Neural cell (in vitro differentiated cells): ENCODE measurements around the gene AKIRIN2. TPM values are rescaled to one million over a fixed set of nuclear protein-coding genes. Genes with fewer than 3 reads are reported as not detected.

Experiments
- H2AFZ ChIP-seq: fragments of 200-600, 300-800 bp; sonication (generic), shearing (Covaris generic); 2 replicates; pipeline ENCODE4 v1.6.0; 2014; ENCODE audit warnings: low read depth, mild to moderate bottlenecking, antibody characterized with exemption, low read length, moderate library complexity
- H3F3A ChIP-seq: fragments of 200-600 bp; shearing (Covaris generic); 2 replicates; pipeline ENCODE4 v1.6.1; 2016; ENCODE audit warnings: mild to moderate bottlenecking, moderate library complexity, mixed read lengths, antibody characterized with exemption, low read length; ENCODE audit not compliant: insufficient read depth, poor library complexity, severe bottlenecking
- H3K27ac ChIP-seq: fragments of 200-600, 300-800 bp; sonication (generic), shearing (Covaris generic); 2 replicates; pipeline ENCODE4 v1.5.1; 2014; ENCODE audit warnings: mild to moderate bottlenecking, low read length, moderate library complexity
- H3K27me3 ChIP-seq: fragments of 300-800, 200-600 bp; sonication (generic), shearing (Covaris generic); 2 replicates; pipeline ENCODE4 v1.6.0; 2014; ENCODE audit warnings: mild to moderate bottlenecking, low read depth, low read length, moderate library complexity; ENCODE audit not compliant: insufficient read depth
- H3K36me3 ChIP-seq: fragments of 300-800, 200-600 bp; sonication (generic), shearing (Covaris generic); 2 replicates; pipeline ENCODE4 v1.5.1; 2014; ENCODE audit warnings: mild to moderate bottlenecking, antibody characterized with exemption, low read length, moderate library complexity; ENCODE audit not compliant: insufficient read depth
- H3K4me2 ChIP-seq: fragments of 300-800, 200-600 bp; sonication (generic), shearing (Covaris generic); 2 replicates; pipeline ENCODE4 v1.6.0; 2014; ENCODE audit warnings: mild to moderate bottlenecking, low read length
- H3K4me3 ChIP-seq: fragments of 300-800, 200-600 bp; sonication (generic), shearing (Covaris generic); 2 replicates; pipeline ENCODE4 v1.5.1; 2014; ENCODE audit warnings: mild to moderate bottlenecking, low read length, moderate library complexity
- H3K79me2 ChIP-seq: fragments of 200-600 bp; shearing (Covaris generic); replicated peaks from 2 replicates; pipeline ENCODE4 v1.6.0; 2014; ENCODE audit warnings: mild to moderate bottlenecking, low read length, moderate library complexity; ENCODE audit not compliant: insufficient read depth
- H3K9ac ChIP-seq: fragments of 300-800, 200-600 bp; sonication (generic), shearing (Covaris generic); 2 replicates; pipeline ENCODE4 v1.6.1; 2016; ENCODE audit warnings: mild to moderate bottlenecking, low read length, mixed read lengths
- H3K9me2 ChIP-seq: fragments of 200-600 bp; shearing (Covaris generic); 2 replicates; pipeline ENCODE4 v1.6.1; 2016; ENCODE audit warnings: mild to moderate bottlenecking, low read length, mixed read lengths; ENCODE audit not compliant: insufficient read depth
- H3K9me3 ChIP-seq: fragments of 200-600, 300-800 bp; sonication (generic), shearing (Covaris generic); 2 replicates; pipeline ENCODE4 v1.6.1; 2016; ENCODE audit warnings: mild to moderate bottlenecking, mixed run types, low read length, moderate library complexity, mixed read lengths
- H4K20me1 ChIP-seq: fragments of 200-600 bp; shearing (Covaris generic); 2 replicates; pipeline ENCODE4 v1.6.1; 2016; ENCODE audit warnings: mild to moderate bottlenecking, mixed run types; ENCODE audit not compliant: insufficient read depth
- EP300 ChIP-seq: fragments of 450-650 bp; conservative IDR thresholded peaks from 2 replicates; pipeline ENCODE4 v1.6.1; 2014; ENCODE audit warnings: antibody characterized with exemption, mild to moderate bottlenecking, moderate library complexity; ENCODE audit not compliant: poor library complexity, severe bottlenecking
- EZH2 ChIP-seq: fragments of 200-600, 300-800 bp; shearing (Covaris generic), sonication (generic); IDR thresholded peaks from 2 replicates; pipeline ENCODE4 v1.6.1; 2014; ENCODE audit warnings: antibody characterized with exemption, low read length, borderline replicate concordance, mild to moderate bottlenecking; ENCODE audit not compliant: insufficient read depth, poor library complexity, severe bottlenecking
- MXI1 ChIP-seq: fragments of 450-650 bp; conservative IDR thresholded peaks from 2 replicates; pipeline ENCODE4 v1.6.1; 2014; ENCODE audit warnings: antibody characterized with exemption, mild to moderate bottlenecking; ENCODE audit not compliant: poor library complexity, severe bottlenecking
- POLR2AphosphoS5 ChIP-seq: IDR thresholded peaks from 2 replicates; pipeline ENCODE4 v1.6.1; 2012
- RAD21 ChIP-seq: fragments of 450-650 bp; conservative IDR thresholded peaks from 2 replicates; pipeline ENCODE4 v1.6.1; 2014; ENCODE audit warnings: antibody characterized with exemption, mild to moderate bottlenecking, moderate library complexity
- SMC3 ChIP-seq: fragments of 450-650 bp; conservative IDR thresholded peaks from 2 replicates; pipeline ENCODE4 v1.6.1; 2014; ENCODE audit warnings: antibody characterized with exemption, mild to moderate bottlenecking, moderate library complexity; ENCODE audit not compliant: poor library complexity
- TAF1 ChIP-seq: IDR thresholded peaks from 2 replicates; pipeline ENCODE4 v1.6.1; 2012; ENCODE audit warnings: low read depth
- polyA plus RNA-seq: library from polyadenylated mRNA; depleted of rRNA; stranded (reverse); fragments of >200 nt; gene quantifications from 2 replicates; pipeline ENCODE4 v1.2.3, GENCODE V29; 2014
- TF ChIP-seq, protein P1 (sequence below): IDR thresholded peaks from 2 replicates; pipeline ENCODE4 v1.6.1; 2012; ENCODE audit warnings: borderline replicate concordance
- TF ChIP-seq, protein P2 (sequence below): fragments of 450-650 bp; IDR thresholded peaks from 2 replicates; pipeline ENCODE4 v1.5.1; 2014; ENCODE audit warnings: antibody characterized with exemption, mild to moderate bottlenecking, moderate library complexity; ENCODE audit not compliant: poor library complexity, severe bottlenecking

The AKIRIN2 gene
- polyA plus RNA-seq, 1 donor from 2014 or later: 82.8 TPM

DNA sequence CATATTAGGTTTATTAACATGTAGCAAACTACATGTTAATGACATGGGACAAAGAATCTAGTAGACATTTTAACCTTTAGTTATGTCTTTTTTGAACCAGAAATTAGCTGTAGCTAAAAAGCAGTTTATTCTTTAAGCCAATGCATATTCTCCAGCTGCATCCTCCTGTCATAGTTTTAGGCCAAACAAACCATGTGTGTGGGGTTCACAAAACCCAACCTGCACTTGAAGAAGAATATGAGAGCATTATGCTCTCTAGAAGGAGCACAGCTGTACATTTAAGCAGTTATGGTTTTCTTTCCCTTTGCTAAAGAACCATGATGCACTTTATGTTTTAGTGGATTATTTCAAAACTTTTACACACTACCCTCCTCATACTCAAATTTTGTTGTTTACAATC lies 46.2 kb downstream of the AKIRIN2 start:
- Histone ChIP-seq H4K20me1 (no peaks in the 10 kb centered on the region), H3F3A (no peaks in the 10 kb centered on the region), H3K79me2 (no peaks in the 10 kb centered on the region), H2AFZ (no peak overlapping the region), H3K9me3 (no peaks in the 10 kb centered on the region), H3K27me3 (no peaks in the 10 kb centered on the region), H3K9me2 (no peaks in the 10 kb centered on the region), H3K27ac (no peak overlapping the region), H3K4me3 (no peak overlapping the region), H3K36me3 (peaks cover 4% of the 10 kb centered on the region), H3K9ac (no peak overlapping the region), H3K4me2 (no peak overlapping the region)
- TF ChIP-seq, protein P1, sequence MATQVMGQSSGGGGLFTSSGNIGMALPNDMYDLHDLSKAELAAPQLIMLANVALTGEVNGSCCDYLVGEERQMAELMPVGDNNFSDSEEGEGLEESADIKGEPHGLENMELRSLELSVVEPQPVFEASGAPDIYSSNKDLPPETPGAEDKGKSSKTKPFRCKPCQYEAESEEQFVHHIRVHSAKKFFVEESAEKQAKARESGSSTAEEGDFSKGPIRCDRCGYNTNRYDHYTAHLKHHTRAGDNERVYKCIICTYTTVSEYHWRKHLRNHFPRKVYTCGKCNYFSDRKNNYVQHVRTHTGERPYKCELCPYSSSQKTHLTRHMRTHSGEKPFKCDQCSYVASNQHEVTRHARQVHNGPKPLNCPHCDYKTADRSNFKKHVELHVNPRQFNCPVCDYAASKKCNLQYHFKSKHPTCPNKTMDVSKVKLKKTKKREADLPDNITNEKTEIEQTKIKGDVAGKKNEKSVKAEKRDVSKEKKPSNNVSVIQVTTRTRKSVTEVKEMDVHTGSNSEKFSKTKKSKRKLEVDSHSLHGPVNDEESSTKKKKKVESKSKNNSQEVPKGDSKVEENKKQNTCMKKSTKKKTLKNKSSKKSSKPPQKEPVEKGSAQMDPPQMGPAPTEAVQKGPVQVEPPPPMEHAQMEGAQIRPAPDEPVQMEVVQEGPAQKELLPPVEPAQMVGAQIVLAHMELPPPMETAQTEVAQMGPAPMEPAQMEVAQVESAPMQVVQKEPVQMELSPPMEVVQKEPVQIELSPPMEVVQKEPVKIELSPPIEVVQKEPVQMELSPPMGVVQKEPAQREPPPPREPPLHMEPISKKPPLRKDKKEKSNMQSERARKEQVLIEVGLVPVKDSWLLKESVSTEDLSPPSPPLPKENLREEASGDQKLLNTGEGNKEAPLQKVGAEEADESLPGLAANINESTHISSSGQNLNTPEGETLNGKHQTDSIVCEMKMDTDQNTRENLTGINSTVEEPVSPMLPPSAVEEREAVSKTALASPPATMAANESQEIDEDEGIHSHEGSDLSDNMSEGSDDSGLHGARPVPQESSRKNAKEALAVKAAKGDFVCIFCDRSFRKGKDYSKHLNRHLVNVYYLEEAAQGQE: no peak
- TF ChIP-seq RAD21 (no peak), EP300 (no peak), TAF1 (no peak), MXI1 (no peak), POLR2AphosphoS5 (no peak), SMC3 (no peak), EZH2 (no peak)
- TF ChIP-seq, protein P2, sequence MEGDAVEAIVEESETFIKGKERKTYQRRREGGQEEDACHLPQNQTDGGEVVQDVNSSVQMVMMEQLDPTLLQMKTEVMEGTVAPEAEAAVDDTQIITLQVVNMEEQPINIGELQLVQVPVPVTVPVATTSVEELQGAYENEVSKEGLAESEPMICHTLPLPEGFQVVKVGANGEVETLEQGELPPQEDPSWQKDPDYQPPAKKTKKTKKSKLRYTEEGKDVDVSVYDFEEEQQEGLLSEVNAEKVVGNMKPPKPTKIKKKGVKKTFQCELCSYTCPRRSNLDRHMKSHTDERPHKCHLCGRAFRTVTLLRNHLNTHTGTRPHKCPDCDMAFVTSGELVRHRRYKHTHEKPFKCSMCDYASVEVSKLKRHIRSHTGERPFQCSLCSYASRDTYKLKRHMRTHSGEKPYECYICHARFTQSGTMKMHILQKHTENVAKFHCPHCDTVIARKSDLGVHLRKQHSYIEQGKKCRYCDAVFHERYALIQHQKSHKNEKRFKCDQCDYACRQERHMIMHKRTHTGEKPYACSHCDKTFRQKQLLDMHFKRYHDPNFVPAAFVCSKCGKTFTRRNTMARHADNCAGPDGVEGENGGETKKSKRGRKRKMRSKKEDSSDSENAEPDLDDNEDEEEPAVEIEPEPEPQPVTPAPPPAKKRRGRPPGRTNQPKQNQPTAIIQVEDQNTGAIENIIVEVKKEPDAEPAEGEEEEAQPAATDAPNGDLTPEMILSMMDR: no peak

DNA sequence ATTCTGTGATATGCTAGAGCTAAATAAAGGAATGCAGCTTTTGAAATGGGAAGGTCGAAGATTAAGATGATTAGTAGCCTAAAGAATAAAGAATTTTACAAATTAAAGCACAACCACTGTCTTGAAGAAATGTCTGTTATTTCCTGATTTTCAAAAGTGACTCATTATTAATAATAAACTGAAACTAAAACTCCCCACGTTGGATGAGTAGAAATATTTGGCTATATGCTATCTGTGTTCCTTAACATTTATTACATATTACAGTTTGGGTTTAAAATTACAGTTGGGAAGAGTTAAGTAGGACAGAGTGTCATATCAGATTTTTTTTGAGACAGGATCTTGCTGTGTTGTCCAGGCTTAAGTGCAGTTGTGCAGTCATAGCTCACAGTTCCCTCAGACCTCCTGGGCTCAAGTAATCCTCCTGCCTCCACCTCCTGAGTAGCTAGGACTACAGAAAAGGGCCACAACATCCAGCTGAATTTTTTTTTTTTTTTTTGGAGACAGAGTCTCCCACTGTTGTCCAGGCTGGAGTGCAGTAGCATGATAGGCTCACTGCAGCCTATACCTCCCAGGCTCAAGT lies 47.1 kb downstream of the AKIRIN2 start:
- no peaks in the 10 kb centered on the region for H3K9me3 ChIP-seq
- H3K27me3 ChIP-seq: no peaks in the 10 kb centered on the region
- H4K20me1 ChIP-seq: no peaks in the 10 kb centered on the region
- H3K36me3 ChIP-seq: no peaks in the 10 kb centered on the region
- TF ChIP-seq EZH2: no peak
- no peak for TF ChIP-seq SMC3
- no peak for TF ChIP-seq POLR2AphosphoS5
- TF ChIP-seq, protein P1: no peak
- no peak overlapping the region for H3K27ac ChIP-seq
- H3K4me2 ChIP-seq: no peak overlapping the region
- no peak overlapping the region for H2AFZ ChIP-seq
- H3K9me2 ChIP-seq: no peaks in the 10 kb centered on the region
- H3K4me3 ChIP-seq: no peak overlapping the region
- no peaks in the 10 kb centered on the region for H3F3A ChIP-seq
- H3K9ac ChIP-seq: no peak overlapping the region
- no peaks in the 10 kb centered on the region for H3K79me2 ChIP-seq
